ENCODE measurements around the gene DCX. TPM values are rescaled to one million over a fixed set of nuclear protein-coding genes. Genes with fewer than 3 reads are reported as not detected.

The DCX gene
- total and polyA plus RNA-seq, 2 of the 4 experiments (the other 2 are of a cell fraction): not detected

GRCh38 chrX:111340054-111340453 is 71.9 kb downstream of the DCX start:
- ATAC-seq (ENCODE audit: low read depth) (no peak), DNase-seq (no peak)
- H3K4me2 ChIP-seq (ENCODE audit: low read depth, low read length): no peak overlapping the region
- no peak overlapping the region for H3K56ac ChIP-seq (ENCODE audit: extremely low read depth, insufficient read depth, low read length)
- H3K18ac ChIP-seq (ENCODE audit: low read depth, low read length): no peak overlapping the region
- no CpG with 5 or more reads among the region's 2 CpGs for WGBS, 2 experiments (ENCODE audit: extremely low coverage in 2 of 2, insufficient read length in 1 of 2)
- H2BK120ac ChIP-seq (ENCODE audit: low read depth, low read length): no peak overlapping the region
- no peaks in the 10 kb centered on the region for H3K79me1 ChIP-seq (ENCODE audit: low read depth in 1 of 2, low read length in 2 of 2)
- no peaks in the 10 kb centered on the region for H4K20me1 ChIP-seq (ENCODE audit: insufficient read depth, low read length)
- intact Hi-C loops (cut with micrococcal nuclease) (no loop called here), in situ Hi-C loops (cut with MboI; ENCODE audit: low sequenced_read_pairs) (no loop called here), dilution Hi-C loops (cut with HindIII; ENCODE audit: low sequenced_read_pairs, unreplicated experiment) (no loop called here)
- H3K23ac ChIP-seq (ENCODE audit: low read depth, low read length): no peak overlapping the region
- ChIA-PET CTCF (no interaction called here), POLR2A (ENCODE audit: unreplicated experiment) (no interaction called here)
- H2BK15ac ChIP-seq (ENCODE audit: low read depth, low read length): no peak overlapping the region
- no peaks in the 10 kb centered on the region for H3K9me3 ChIP-seq (ENCODE audit: control insufficient read depth, insufficient read depth, low read length)
- H3K9ac ChIP-seq (ENCODE audit: low read depth, low read length): no peak overlapping the region
- no peak overlapping the region for H2AK9ac ChIP-seq (replicated peaks; ENCODE audit: low read depth, low read length, poor library complexity)
- H2BK5ac ChIP-seq (ENCODE audit: low read depth, low read length, poor library complexity, severe bottlenecking): no peak overlapping the region
- no peak overlapping the region for H4K8ac ChIP-seq (ENCODE audit: low read depth in 2 of 2, low read length in 2 of 2)
- H3K36me3 ChIP-seq (ENCODE audit: control insufficient read depth, insufficient read depth, low read length): no peaks in the 10 kb centered on the region
- peaks cover 3% of the 10 kb centered on the region; the same call in 1 of the 2 replicates for H3K27me3 ChIP-seq (ENCODE audit: control insufficient read depth, insufficient read depth, low read length)
- no peak overlapping the region for H2AK5ac ChIP-seq (ENCODE audit: low read depth, low read length)
- TF ChIP-seq, protein P1, sequence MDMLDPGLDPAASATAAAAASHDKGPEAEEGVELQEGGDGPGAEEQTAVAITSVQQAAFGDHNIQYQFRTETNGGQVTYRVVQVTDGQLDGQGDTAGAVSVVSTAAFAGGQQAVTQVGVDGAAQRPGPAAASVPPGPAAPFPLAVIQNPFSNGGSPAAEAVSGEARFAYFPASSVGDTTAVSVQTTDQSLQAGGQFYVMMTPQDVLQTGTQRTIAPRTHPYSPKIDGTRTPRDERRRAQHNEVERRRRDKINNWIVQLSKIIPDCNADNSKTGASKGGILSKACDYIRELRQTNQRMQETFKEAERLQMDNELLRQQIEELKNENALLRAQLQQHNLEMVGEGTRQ (IDR thresholded peaks at IDR 0.05; ENCODE audit: low read depth, low read length): no peak
- TF ChIP-seq, protein P2, sequence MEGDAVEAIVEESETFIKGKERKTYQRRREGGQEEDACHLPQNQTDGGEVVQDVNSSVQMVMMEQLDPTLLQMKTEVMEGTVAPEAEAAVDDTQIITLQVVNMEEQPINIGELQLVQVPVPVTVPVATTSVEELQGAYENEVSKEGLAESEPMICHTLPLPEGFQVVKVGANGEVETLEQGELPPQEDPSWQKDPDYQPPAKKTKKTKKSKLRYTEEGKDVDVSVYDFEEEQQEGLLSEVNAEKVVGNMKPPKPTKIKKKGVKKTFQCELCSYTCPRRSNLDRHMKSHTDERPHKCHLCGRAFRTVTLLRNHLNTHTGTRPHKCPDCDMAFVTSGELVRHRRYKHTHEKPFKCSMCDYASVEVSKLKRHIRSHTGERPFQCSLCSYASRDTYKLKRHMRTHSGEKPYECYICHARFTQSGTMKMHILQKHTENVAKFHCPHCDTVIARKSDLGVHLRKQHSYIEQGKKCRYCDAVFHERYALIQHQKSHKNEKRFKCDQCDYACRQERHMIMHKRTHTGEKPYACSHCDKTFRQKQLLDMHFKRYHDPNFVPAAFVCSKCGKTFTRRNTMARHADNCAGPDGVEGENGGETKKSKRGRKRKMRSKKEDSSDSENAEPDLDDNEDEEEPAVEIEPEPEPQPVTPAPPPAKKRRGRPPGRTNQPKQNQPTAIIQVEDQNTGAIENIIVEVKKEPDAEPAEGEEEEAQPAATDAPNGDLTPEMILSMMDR (conservative IDR thresholded peaks at IDR 0.05; ENCODE audit: low read depth, low read length): no peak
- TF ChIP-seq RAD21 (IDR thresholded peaks at IDR 0.05; ENCODE audit: low read length): no peak
- TF ChIP-seq RFX5 (IDR thresholded peaks at IDR 0.05; ENCODE audit: low read depth, low read length): no peak
- no peak for TF ChIP-seq MAFK (IDR thresholded peaks at IDR 0.05; ENCODE audit: low read depth, low read length)
- TF ChIP-seq BHLHE40 (IDR thresholded peaks at IDR 0.05; ENCODE audit: low read depth, low read length): no peak
- no peak for TF ChIP-seq CEBPB (IDR thresholded peaks at IDR 0.05; ENCODE audit: low read depth, low read length)
- no peak for TF ChIP-seq CHD1 (IDR thresholded peaks at IDR 0.05; ENCODE audit: low read depth, low read length)
- TF ChIP-seq POLR2A (IDR thresholded peaks at IDR 0.05; ENCODE audit: low read depth, low read length): no peak
- no peak for TF ChIP-seq NFE2L2 (IDR thresholded peaks at IDR 0.05; ENCODE audit: low read depth, low read length)
- no peak for TF ChIP-seq MAZ (IDR thresholded peaks at IDR 0.05; ENCODE audit: borderline replicate concordance, low read depth, low read length)
- no peak for TF ChIP-seq RCOR1 (IDR thresholded peaks at IDR 0.05; ENCODE audit: insufficient replicate concordance, low read length)
- TF ChIP-seq ELK1 (IDR thresholded peaks at IDR 0.05; ENCODE audit: borderline replicate concordance, low read depth, low read length): no peak
- TF ChIP-seq SMC3 (IDR thresholded peaks at IDR 0.05; ENCODE audit: low read depth, low read length): no peak
- no peak for TF ChIP-seq FOS (IDR thresholded peaks at IDR 0.05; ENCODE audit: low read depth, low read length)
- no peak overlapping the region for H4K5ac ChIP-seq (ENCODE audit: low read depth, low read length)
- H2BK20ac ChIP-seq (ENCODE audit: low read depth, low read length): no peak overlapping the region
- no peak overlapping the region for H4K91ac ChIP-seq (ENCODE audit: insufficient read depth, low read depth, low read length)
- no peak overlapping the region for H3K27ac ChIP-seq (ENCODE audit: insufficient read depth, low read length)
- no peak overlapping the region for H3K14ac ChIP-seq (replicated peaks; ENCODE audit: low read depth, low read length)
- no TSS peak for BruUV-seq (replicated peaks)
- H3K4me3 ChIP-seq (ENCODE audit: insufficient read depth, low read depth, low read length): no peak overlapping the region
- no peak overlapping the region for H2AFZ ChIP-seq (replicated peaks; ENCODE audit: low read length, poor library complexity)
- no peaks in the 10 kb centered on the region for H3K4me1 ChIP-seq (ENCODE audit: control insufficient read depth, insufficient read depth, low read length)
- no peaks in the 10 kb centered on the region for H3K9me1 ChIP-seq (ENCODE audit: insufficient read depth, low read length)
- H3K4ac ChIP-seq (ENCODE audit: low read depth, low read length): no peak overlapping the region

Measured in IMR-90 (cell line).